ENCODE results near the gene TMEM260.

Gene TMEM260

GRCh38 chr14:56650048-56650447 lies 70.5 kb downstream of the TMEM260 start:
- Histone ChIP-seq H3K27ac (no peak overlapping the region), H3K36me3 (replicated peaks) (no peaks in the 10 kb centered on the region), H3K27me3 (replicated peaks) (no peaks in the 10 kb centered on the region), H3K4me3 (ENCODE audit: low read depth, low read length) (no peak overlapping the region)
- TF ChIP-seq CTCF (IDR thresholded peaks at IDR 0.05; ENCODE audit: low read depth, low read length, missing control alignments): no peak
- DNase-seq: no peak
- in situ Hi-C loops (cut with HindIII; ENCODE audit: low pct_ligation_motif_present, low sequenced_read_pairs): no loop called here

- Histone ChIP-seq H3K4me3 (ENCODE audit: low read depth, low read length) (no peak overlapping the region), H3K27ac (no peak overlapping the region), H3K36me3 (replicated peaks) (no peaks in the 10 kb centered on the region), H3K27me3 (replicated peaks) (no peaks in the 10 kb centered on the region)
- TF ChIP-seq CTCF (IDR thresholded peaks at IDR 0.05; ENCODE audit: low read depth, low read length, missing control alignments): no peak
- DNase-seq: no peak
- in situ Hi-C loops (cut with HindIII; ENCODE audit: low pct_ligation_motif_present, low sequenced_read_pairs): no loop called here
Observed at GRCh38 chr14:56650979-56651378, 71.4 kb downstream of the TMEM260 start.

DNA sequence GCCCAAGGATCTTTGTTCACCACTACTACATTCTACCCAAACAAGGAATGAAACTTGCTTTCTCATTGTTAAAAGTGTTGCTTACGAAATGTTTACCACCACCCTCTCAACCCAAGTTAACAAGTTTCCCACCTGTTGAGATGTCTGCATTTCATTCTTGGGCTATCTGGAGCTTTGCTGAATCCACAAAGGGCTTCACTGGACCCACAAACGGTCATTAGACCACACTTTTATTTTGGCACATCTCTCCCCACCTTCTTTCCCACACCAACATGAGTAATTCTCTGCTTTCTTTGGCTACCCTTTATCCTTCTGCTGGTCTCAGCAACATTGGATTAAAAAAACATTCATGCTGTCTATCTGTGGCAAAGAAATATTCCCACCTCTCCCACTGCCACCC lies 78.0 kb downstream of the TMEM260 start:
- in situ Hi-C loops (cut with HindIII; ENCODE audit: low pct_ligation_motif_present, low sequenced_read_pairs): no loop called here
- Histone ChIP-seq H3K27ac (no peak overlapping the region), H3K4me3 (ENCODE audit: low read depth, low read length) (no peak overlapping the region), H3K27me3 (replicated peaks) (no peaks in the 10 kb centered on the region), H3K36me3 (replicated peaks) (no peaks in the 10 kb centered on the region)
- no peak for DNase-seq
- no peak for TF ChIP-seq CTCF (IDR thresholded peaks at IDR 0.05; ENCODE audit: low read depth, low read length, missing control alignments)

DNA sequence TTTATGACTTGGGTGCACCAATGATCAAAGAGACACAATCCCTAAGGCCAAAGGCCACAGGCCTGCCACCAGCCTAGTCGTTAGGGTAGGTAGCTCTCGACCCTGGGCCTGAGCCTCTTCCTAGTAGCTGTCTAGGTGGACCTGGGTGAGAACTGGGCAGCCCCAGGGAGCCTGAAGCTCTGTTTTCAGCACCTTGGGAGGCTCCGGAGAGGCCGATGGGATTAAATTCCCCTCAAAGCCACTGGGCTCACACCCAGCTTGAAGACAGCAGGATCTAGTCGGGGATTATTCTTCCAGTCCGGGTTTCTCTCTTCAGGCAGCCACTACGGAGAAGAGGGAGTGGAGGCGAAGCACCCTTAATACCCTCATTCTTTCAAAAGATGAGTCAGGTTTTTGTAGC lies 79.8 kb downstream of the TMEM260 start:
- Histone ChIP-seq H3K4me3 (ENCODE audit: low read depth, low read length) (no peak overlapping the region), H3K27me3 (replicated peaks) (no peaks in the 10 kb centered on the region), H3K36me3 (replicated peaks) (no peaks in the 10 kb centered on the region), H3K27ac (no peak overlapping the region)
- no peak for TF ChIP-seq CTCF (IDR thresholded peaks at IDR 0.05; ENCODE audit: low read depth, low read length, missing control alignments)
- DNase-seq: no peak
- in situ Hi-C loops (cut with HindIII; ENCODE audit: low pct_ligation_motif_present, low sequenced_read_pairs): no loop called here

- no peaks in the 10 kb centered on the region for H3K36me3 ChIP-seq (replicated peaks)
- H3K4me3 ChIP-seq (ENCODE audit: low read depth, low read length): no peak overlapping the region
- in situ Hi-C loops (cut with HindIII; ENCODE audit: low pct_ligation_motif_present, low sequenced_read_pairs): no loop called here
- H3K27me3 ChIP-seq (replicated peaks): no peaks in the 10 kb centered on the region
- H3K27ac ChIP-seq: no peak overlapping the region
- peak; percentile 63 for TF ChIP-seq CTCF (IDR thresholded peaks at IDR 0.05; ENCODE audit: low read depth, low read length, missing control alignments)
- peak; percentile 39 for DNase-seq
Observed at GRCh38 chr14:56659964-56660551, 80.5 kb downstream of the TMEM260 start.
